GM12878 (cell line): ENCODE measurements around the gene NAA15.

ENCODE experiments used
- CEBPB ChIP-seq, 2 experiments: fragments of 150-350 bp in 1 of 2; IDR thresholded peaks; 2 replicates each; pipeline ENCODE4 v1.6.1; 2012 to 2014; ENCODE audit warnings: low read depth in 2 of 2, low read length in 2 of 2, borderline replicate concordance in 1 of 2, inconsistent platforms in 1 of 2
- ESRRA ChIP-seq: IDR thresholded peaks from 2 replicates; pipeline ENCODE4 v1.6.1; 2012; ENCODE audit warnings: mild to moderate bottlenecking, low read length, improper control_type of control experiment
- FOS ChIP-seq: IDR thresholded peaks from 3 replicates; pipeline ENCODE4 v1.6.1; 2011; ENCODE audit warnings: borderline replicate concordance; ENCODE audit not compliant: insufficient read length; ENCODE audit errors: extremely low read depth
- MEF2B ChIP-seq: fragments of 450-650 bp; IDR thresholded peaks from 2 replicates; pipeline ENCODE4 v1.6.1; 2018; ENCODE audit warnings: mild to moderate bottlenecking, moderate library complexity; ENCODE audit not compliant: partially characterized antibody, poor library complexity, severe bottlenecking
- NFXL1 ChIP-seq: fragments of 450-650 bp; IDR thresholded peaks from 2 replicates; pipeline ENCODE4 v1.6.1; 2017; ENCODE audit warnings: antibody characterized with exemption, mild to moderate bottlenecking, borderline replicate concordance
- NFYA ChIP-seq: IDR thresholded peaks from 2 replicates; pipeline ENCODE4 v1.6.1; 2011; ENCODE audit warnings: low read depth, mild to moderate bottlenecking, low read length, improper control_type of control experiment, borderline replicate concordance
- RBBP5 ChIP-seq: fragments of 200-600 bp; sonication (generic); conservative IDR thresholded peaks from 2 replicates; pipeline ENCODE4 v1.6.1; 2016
- RCOR1 ChIP-seq: conservative IDR thresholded peaks from 2 replicates; pipeline ENCODE4 v1.6.1; 2012; ENCODE audit warnings: low read depth, low read length, improper control_type of control experiment
- STAT1 ChIP-seq: fragments of 450-650 bp; conservative IDR thresholded peaks from 2 replicates; pipeline ENCODE4 v1.6.1; 2014; ENCODE audit warnings: antibody characterized with exemption, mild to moderate bottlenecking
- SUZ12 ChIP-seq: fragments of 200-600 bp; sonication (generic); IDR thresholded peaks from one replicate; pipeline ENCODE4 v1.6.1; 2018; ENCODE audit warnings: antibody characterized with exemption, mild to moderate bottlenecking; ENCODE audit not compliant: unreplicated experiment
- ZNF622 ChIP-seq: fragments of 450-650 bp; IDR thresholded peaks from 2 replicates; pipeline ENCODE4 v1.6.1; 2017; ENCODE audit warnings: mild to moderate bottlenecking, inconsistent platforms
- TF ChIP-seq, protein P1 (sequence below), 3 experiments: IDR thresholded peaks in 2 of 3; conservative IDR thresholded peaks in 1 of 3; 2 replicates each; pipeline ENCODE4 v1.5.1; 2011; ENCODE audit warnings: low read depth in 3 of 3, low read length in 3 of 3, mild to moderate bottlenecking in 3 of 3, control low read depth in 2 of 3, moderate library complexity in 2 of 3, inconsistent platforms in 1 of 3, mixed read lengths in 1 of 3; ENCODE audit not compliant: control insufficient read depth in 2 of 3, insufficient read depth in 1 of 3; ENCODE audit errors: extremely low read depth in 1 of 3
- TF ChIP-seq, protein P2 (sequence below): IDR thresholded peaks from 2 replicates; pipeline ENCODE4 v1.6.1; 2011; ENCODE audit warnings: low read depth, low read length, improper control_type of control experiment, borderline replicate concordance

GRCh38 chr4:139455126-139455538, 153.8 kb downstream of the NAA15 start:
- TF ChIP-seq, protein P1, sequence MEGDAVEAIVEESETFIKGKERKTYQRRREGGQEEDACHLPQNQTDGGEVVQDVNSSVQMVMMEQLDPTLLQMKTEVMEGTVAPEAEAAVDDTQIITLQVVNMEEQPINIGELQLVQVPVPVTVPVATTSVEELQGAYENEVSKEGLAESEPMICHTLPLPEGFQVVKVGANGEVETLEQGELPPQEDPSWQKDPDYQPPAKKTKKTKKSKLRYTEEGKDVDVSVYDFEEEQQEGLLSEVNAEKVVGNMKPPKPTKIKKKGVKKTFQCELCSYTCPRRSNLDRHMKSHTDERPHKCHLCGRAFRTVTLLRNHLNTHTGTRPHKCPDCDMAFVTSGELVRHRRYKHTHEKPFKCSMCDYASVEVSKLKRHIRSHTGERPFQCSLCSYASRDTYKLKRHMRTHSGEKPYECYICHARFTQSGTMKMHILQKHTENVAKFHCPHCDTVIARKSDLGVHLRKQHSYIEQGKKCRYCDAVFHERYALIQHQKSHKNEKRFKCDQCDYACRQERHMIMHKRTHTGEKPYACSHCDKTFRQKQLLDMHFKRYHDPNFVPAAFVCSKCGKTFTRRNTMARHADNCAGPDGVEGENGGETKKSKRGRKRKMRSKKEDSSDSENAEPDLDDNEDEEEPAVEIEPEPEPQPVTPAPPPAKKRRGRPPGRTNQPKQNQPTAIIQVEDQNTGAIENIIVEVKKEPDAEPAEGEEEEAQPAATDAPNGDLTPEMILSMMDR (IDR thresholded peaks at IDR 0.05 in 2 of 3, conservative IDR thresholded peaks at IDR 0.05 in 1 of 3; ENCODE audit: control insufficient read depth in 2 of 3, extremely low read depth in 1 of 3, insufficient read depth in 1 of 3, low read depth in 3 of 3, low read length in 3 of 3): no peak
- TF ChIP-seq NFYA (no peak), FOS (no peak), CEBPB (IDR thresholded peaks at IDR 0.05; ENCODE audit: borderline replicate concordance in 1 of 2, low read depth in 2 of 2, low read length in 2 of 2) (no peak), ESRRA (no peak), ZNF622 (no peak), RCOR1 (no peak), MEF2B (no peak), SUZ12 (no peak), STAT1 (no peak), NFXL1 (no peak), RBBP5 (no peak)
- TF ChIP-seq, protein P2, sequence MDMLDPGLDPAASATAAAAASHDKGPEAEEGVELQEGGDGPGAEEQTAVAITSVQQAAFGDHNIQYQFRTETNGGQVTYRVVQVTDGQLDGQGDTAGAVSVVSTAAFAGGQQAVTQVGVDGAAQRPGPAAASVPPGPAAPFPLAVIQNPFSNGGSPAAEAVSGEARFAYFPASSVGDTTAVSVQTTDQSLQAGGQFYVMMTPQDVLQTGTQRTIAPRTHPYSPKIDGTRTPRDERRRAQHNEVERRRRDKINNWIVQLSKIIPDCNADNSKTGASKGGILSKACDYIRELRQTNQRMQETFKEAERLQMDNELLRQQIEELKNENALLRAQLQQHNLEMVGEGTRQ: no peak
